Measurements from ENCODE around the gene HIP1.

DNA sequence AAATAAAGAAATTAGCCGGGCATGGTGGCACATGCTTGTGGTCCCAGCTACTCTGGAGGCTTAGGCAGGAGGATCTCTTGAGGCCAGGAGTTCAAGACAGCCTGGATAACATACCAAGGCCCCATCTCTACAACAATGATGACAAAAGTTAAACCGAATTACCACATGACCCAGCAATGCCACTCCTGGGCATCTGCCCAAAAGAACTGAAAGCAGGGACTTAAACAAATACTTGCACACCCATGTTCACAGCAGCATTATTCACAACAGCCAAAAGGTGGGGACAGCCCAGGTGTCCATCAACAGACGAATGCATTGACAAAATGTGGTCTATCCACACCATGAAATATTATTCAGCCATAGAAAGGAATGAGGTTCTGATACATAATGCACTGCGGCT lies 83.9 kb downstream of the HIP1 start:
- TF ChIP-seq POLR2A (IDR thresholded peaks at IDR 0.05; ENCODE audit: low read depth, low read length) (no peak), CEBPB (IDR thresholded peaks at IDR 0.05; ENCODE audit: low read depth, low read length) (no peak), USF2 (IDR thresholded peaks at IDR 0.05; ENCODE audit: low read depth, low read length) (no peak), RFX5 (IDR thresholded peaks at IDR 0.05; ENCODE audit: low read depth, low read length) (no peak), RAD21 (IDR thresholded peaks at IDR 0.05; ENCODE audit: low read length) (no peak), FOS (IDR thresholded peaks at IDR 0.05; ENCODE audit: low read depth, low read length) (no peak), MXI1 (IDR thresholded peaks at IDR 0.05; ENCODE audit: borderline replicate concordance, low read depth, low read length) (no peak), BHLHE40 (IDR thresholded peaks at IDR 0.05; ENCODE audit: low read depth, low read length) (no peak), RCOR1 (IDR thresholded peaks at IDR 0.05; ENCODE audit: insufficient replicate concordance, low read length) (no peak), MAFK (IDR thresholded peaks at IDR 0.05; ENCODE audit: low read depth, low read length) (no peak), ELK1 (IDR thresholded peaks at IDR 0.05; ENCODE audit: borderline replicate concordance, low read depth, low read length) (no peak)
- TF ChIP-seq, protein P1, sequence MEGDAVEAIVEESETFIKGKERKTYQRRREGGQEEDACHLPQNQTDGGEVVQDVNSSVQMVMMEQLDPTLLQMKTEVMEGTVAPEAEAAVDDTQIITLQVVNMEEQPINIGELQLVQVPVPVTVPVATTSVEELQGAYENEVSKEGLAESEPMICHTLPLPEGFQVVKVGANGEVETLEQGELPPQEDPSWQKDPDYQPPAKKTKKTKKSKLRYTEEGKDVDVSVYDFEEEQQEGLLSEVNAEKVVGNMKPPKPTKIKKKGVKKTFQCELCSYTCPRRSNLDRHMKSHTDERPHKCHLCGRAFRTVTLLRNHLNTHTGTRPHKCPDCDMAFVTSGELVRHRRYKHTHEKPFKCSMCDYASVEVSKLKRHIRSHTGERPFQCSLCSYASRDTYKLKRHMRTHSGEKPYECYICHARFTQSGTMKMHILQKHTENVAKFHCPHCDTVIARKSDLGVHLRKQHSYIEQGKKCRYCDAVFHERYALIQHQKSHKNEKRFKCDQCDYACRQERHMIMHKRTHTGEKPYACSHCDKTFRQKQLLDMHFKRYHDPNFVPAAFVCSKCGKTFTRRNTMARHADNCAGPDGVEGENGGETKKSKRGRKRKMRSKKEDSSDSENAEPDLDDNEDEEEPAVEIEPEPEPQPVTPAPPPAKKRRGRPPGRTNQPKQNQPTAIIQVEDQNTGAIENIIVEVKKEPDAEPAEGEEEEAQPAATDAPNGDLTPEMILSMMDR (conservative IDR thresholded peaks at IDR 0.05; ENCODE audit: low read depth, low read length) = no peak
